NCI-H2107 (cell line): ENCODE data around the gene TOPBP1.
"Not testable (repeated sequence)": the region's sequence is repeated elsewhere in the genome, so short reads cannot be mapped to it uniquely, and the experiment has no call there.

ENCODE experiments used
- DNase-seq: peaks from one replicate; lab custom pipeline; 2025; lab: John Stamatoyannopoulos, UW

TOPBP1 gene

GRCh38 chr3:133674290-133674919 is 12.7 kb upstream of the TOPBP1 start:
- no peak for DNase-seq

- no peak for DNase-seq
Measured at GRCh38 chr3:133673746-133674145, 12.0 kb upstream of the TOPBP1 start.

- DNase-seq: no peak
Measured at GRCh38 chr3:133672461-133672860, 10.7 kb upstream of the TOPBP1 start.

- DNase-seq: no peak
Measured at GRCh38 chr3:133670525-133670995, 8.8 kb upstream of the TOPBP1 start.

GRCh38 chr3:133669949-133670524 is 8.3 kb upstream of the TOPBP1 start:
- no peak for DNase-seq

GRCh38 chr3:133667118-133667517 is 5.4 kb upstream of the TOPBP1 start:
- DNase-seq: no peak

GRCh38 chr3:133665188-133665587 is 3.4 kb upstream of the TOPBP1 start:
- DNase-seq: not testable (repeated sequence)

- no peak for DNase-seq
Measured at GRCh38 chr3:133663569-133664313, 2.0 kb upstream of the TOPBP1 start.

GRCh38 chr3:133662278-133662651 is 524 bp upstream of the TOPBP1 start:
- DNase-seq: no peak

- no peak for DNase-seq
Measured at GRCh38 chr3:133659806-133660205, 1.9 kb downstream of the TOPBP1 start.

GRCh38 chr3:133655731-133656515 is 5.8 kb downstream of the TOPBP1 start:
- DNase-seq: no peak

GRCh38 chr3:133649486-133650068 is 12.2 kb downstream of the TOPBP1 start:
- no peak for DNase-seq

- DNase-seq: no peak
Measured at GRCh38 chr3:133644768-133645167, 17.0 kb downstream of the TOPBP1 start.

- DNase-seq: no peak
Measured at GRCh38 chr3:133643611-133644010, 18.1 kb downstream of the TOPBP1 start.

GRCh38 chr3:133641254-133641653 is 20.5 kb downstream of the TOPBP1 start:
- DNase-seq: no peak

GRCh38 chr3:133633439-133633838 is 28.3 kb downstream of the TOPBP1 start:
- DNase-seq: no peak

- no peak for DNase-seq
Measured at GRCh38 chr3:133629146-133629545, 32.6 kb downstream of the TOPBP1 start.

- DNase-seq: no peak
Measured at GRCh38 chr3:133627789-133628188, 34.0 kb downstream of the TOPBP1 start.

- no peak for DNase-seq
Measured at GRCh38 chr3:133620066-133620784, 41.5 kb downstream of the TOPBP1 start.

GRCh38 chr3:133611534-133611933 is 50.2 kb downstream of the TOPBP1 start:
- no peak for DNase-seq

GRCh38 chr3:133610031-133610430 is 51.7 kb downstream of the TOPBP1 start:
- DNase-seq: no peak
